PC-9 (cell line): ENCODE measurements around the gene PRICKLE2. TPM values are rescaled to one million over a fixed set of nuclear protein-coding genes. Genes with fewer than 3 reads are reported as not detected.

ENCODE experiments used
- BruUV-seq: library from RNA; stranded (reverse); fragments of 400-500 nt; replicated peaks from 2 replicates; lab custom pipeline; 2021; lab: Mats Ljungman, UMichigan
- CTCF ChIA-PET: fragments of 300-600 bp; sonication (Branson Sonifier 250); formaldehyde crosslinking; loops from one replicate; lab custom pipeline; 2022; ENCODE audit warnings: antibody characterized with exemption; lab: Charles Lee
- POLR2A ChIA-PET: fragments of 300-600 bp; sonication (Branson Sonifier 250); formaldehyde crosslinking; loops from one replicate; lab custom pipeline; 2022; ENCODE audit warnings: antibody characterized with exemption; ENCODE audit not compliant: unreplicated experiment; lab: Charles Lee
- DNase-seq, 2 experiments: peaks; one replicate each; pipeline versions ENCODE4 v3.0.0 to v3.0.0-alpha.2; 2015 to 2022; ENCODE audit warnings: mixed read lengths in 1 of 2
- H2AFZ ChIP-seq: fragments of 200-600 bp; sonication (generic); 2 replicates; pipeline ENCODE4 v1.8.1; 2017; ENCODE audit warnings: antibody characterized with exemption
- H3F3A ChIP-seq: fragments of 200-600 bp; sonication (generic); 2 replicates; pipeline ENCODE4 v1.8.1; 2017; ENCODE audit warnings: antibody characterized with exemption, mild to moderate bottlenecking, low read depth; ENCODE audit not compliant: insufficient read depth
- H3K27ac ChIP-seq: fragments of 200-600 bp; sonication (generic); 2 replicates; pipeline ENCODE4 v1.6.1; 2016; ENCODE audit warnings: mixed run types
- H3K27me3 ChIP-seq: fragments of 200-600 bp; sonication (generic); 2 replicates; pipeline ENCODE4 v1.6.1; 2016; ENCODE audit warnings: low read depth, mixed run types; ENCODE audit not compliant: insufficient read depth
- H3K36me3 ChIP-seq: fragments of 200-600 bp; sonication (generic); 2 replicates; pipeline ENCODE4 v1.6.1; 2016; ENCODE audit warnings: low read depth, mixed run types
- H3K4me1 ChIP-seq: fragments of 200-600 bp; sonication (generic); replicated peaks from 2 replicates; pipeline ENCODE4 v1.6.1; 2016; ENCODE audit warnings: mixed run types; ENCODE audit not compliant: insufficient read depth
- H3K4me2 ChIP-seq: fragments of 200-600 bp; sonication (generic); 2 replicates; pipeline ENCODE4 v1.6.1; 2017; ENCODE audit warnings: mixed run types
- H3K4me3 ChIP-seq: fragments of 200-600 bp; sonication (generic); 2 replicates; pipeline ENCODE4 v1.6.1; 2016; ENCODE audit warnings: mixed run types
- H3K79me2 ChIP-seq: fragments of 200-600 bp; sonication (generic); 2 replicates; pipeline ENCODE4 v1.6.1; 2017; ENCODE audit warnings: low read depth, mixed run types
- H3K9me2 ChIP-seq: fragments of 200-600 bp; sonication (generic); 2 replicates; pipeline ENCODE4 v1.8.1; 2017; ENCODE audit warnings: mild to moderate bottlenecking; ENCODE audit not compliant: insufficient read depth
- H3K9me3 ChIP-seq: fragments of 200-600 bp; sonication (generic); 2 replicates; pipeline ENCODE4 v1.8.1; 2016; ENCODE audit warnings: low read depth; ENCODE audit not compliant: insufficient read depth
- H4K20me1 ChIP-seq: fragments of 200-600 bp; sonication (generic); 2 replicates; pipeline ENCODE4 v1.8.1; 2017; ENCODE audit not compliant: insufficient read depth
- CTCF ChIP-seq: fragments of 200-600 bp; sonication (generic); conservative IDR thresholded peaks from 2 replicates; pipeline ENCODE4 v1.6.1; 2017; ENCODE audit warnings: mixed run types, antibody characterized with exemption, mild to moderate bottlenecking, moderate library complexity
- EZH2 ChIP-seq: fragments of 200-600 bp; sonication (generic); IDR thresholded peaks from 2 replicates; pipeline ENCODE4 v1.8.0; 2017; ENCODE audit warnings: antibody characterized with exemption, low read depth
- intact Hi-C: fragments of 100-400 bp; cut with micrococcal nuclease; formaldehyde crosslinking; loops from one replicate; pipeline ENCODE4 v1.10.0; 2022; ENCODE audit not compliant: unreplicated experiment
- total RNA-seq: library from RNA; stranded (reverse); gene quantifications from 2 replicates; pipeline ENCODE4 v1.2.3, GENCODE V29; 2021

PRICKLE2 gene
- total RNA-seq, 1 experiment from 2014 or later: 7.9 TPM

GRCh38 chr3:64190517-64191515 lies 34.5 kb downstream of the PRICKLE2 start:
- Histone ChIP-seq H3K36me3 (no peaks in the 10 kb centered on the region), H3K4me1 (peaks cover 50% of the 10 kb centered on the region), H2AFZ (no peak overlapping the region), H3K4me2 (no peak overlapping the region), H3K9me3 (no peaks in the 10 kb centered on the region), H3K27ac (no peak overlapping the region), H3K79me2 (no peaks in the 10 kb centered on the region), H4K20me1 (no peaks in the 10 kb centered on the region), H3F3A (peaks cover 8% of the 10 kb centered on the region; the same call in 1 of the 2 replicates), H3K9me2 (no peaks in the 10 kb centered on the region), H3K4me3 (no peak overlapping the region), H3K27me3 (no peaks in the 10 kb centered on the region)
- CTCF ChIA-PET: no interaction called here
- POLR2A ChIA-PET: no interaction called here
- intact Hi-C loops: no loop called here
- TF ChIP-seq CTCF (no peak), EZH2 (no peak)
- peak in 1 of 2 experiments; percentile 54 for DNase-seq
- no TSS peak for BruUV-seq

- H2AFZ ChIP-seq: 0 out of 2 replicates have a peak overlapping the region, but pooled peaks have one; percentile 25
- H3F3A ChIP-seq: peaks cover 8% of the 10 kb centered on the region; the same call in 1 of the 2 replicates
- H3K4me1 ChIP-seq: peaks cover 50% of the 10 kb centered on the region
- no peaks in the 10 kb centered on the region for H3K36me3 ChIP-seq
- peak; percentile 69 to 86 for DNase-seq
- H3K27ac ChIP-seq: peak overlapping the region; percentile 77
- no TSS peak for BruUV-seq
- no peaks in the 10 kb centered on the region for H4K20me1 ChIP-seq
- TF ChIP-seq CTCF (no peak), EZH2 (no peak)
- H3K27me3 ChIP-seq: no peaks in the 10 kb centered on the region
- H3K9me2 ChIP-seq: no peaks in the 10 kb centered on the region
- no peak overlapping the region for H3K4me3 ChIP-seq
- H3K9me3 ChIP-seq: no peaks in the 10 kb centered on the region
- peak overlapping the region; percentile 47 for H3K4me2 ChIP-seq
- ChIA-PET POLR2A (no interaction called here), CTCF (interaction anchor here (0.6 kb wide), 1 partner anchor 309 kb away, joined by 4 read pairs; no protein-coding TSS in a partner anchor)
- intact Hi-C loops: loop anchor here (1.0 to 2.0 kb wide), 5 partner anchors 21 to 159 kb away; no protein-coding TSS in a partner anchor
- no peaks in the 10 kb centered on the region for H3K79me2 ChIP-seq
Observed at GRCh38 chr3:64188810-64189560, 36.3 kb downstream of the PRICKLE2 start.
